HG03439 (cell line): ENCODE data around the gene NUDT16.
"Not testable (repeated sequence)": the region's sequence is repeated elsewhere in the genome, so short reads cannot be mapped to it uniquely, and the experiment has no call there.

Experiments
- ATAC-seq: cut with Tn5 transposase; IDR thresholded peaks from one replicate; pipeline ENCODE4 v1.9.1; 2021; ENCODE audit warnings: mild to moderate bottlenecking, moderate library complexity; ENCODE audit not compliant: unreplicated experiment

The NUDT16 gene

DNA sequence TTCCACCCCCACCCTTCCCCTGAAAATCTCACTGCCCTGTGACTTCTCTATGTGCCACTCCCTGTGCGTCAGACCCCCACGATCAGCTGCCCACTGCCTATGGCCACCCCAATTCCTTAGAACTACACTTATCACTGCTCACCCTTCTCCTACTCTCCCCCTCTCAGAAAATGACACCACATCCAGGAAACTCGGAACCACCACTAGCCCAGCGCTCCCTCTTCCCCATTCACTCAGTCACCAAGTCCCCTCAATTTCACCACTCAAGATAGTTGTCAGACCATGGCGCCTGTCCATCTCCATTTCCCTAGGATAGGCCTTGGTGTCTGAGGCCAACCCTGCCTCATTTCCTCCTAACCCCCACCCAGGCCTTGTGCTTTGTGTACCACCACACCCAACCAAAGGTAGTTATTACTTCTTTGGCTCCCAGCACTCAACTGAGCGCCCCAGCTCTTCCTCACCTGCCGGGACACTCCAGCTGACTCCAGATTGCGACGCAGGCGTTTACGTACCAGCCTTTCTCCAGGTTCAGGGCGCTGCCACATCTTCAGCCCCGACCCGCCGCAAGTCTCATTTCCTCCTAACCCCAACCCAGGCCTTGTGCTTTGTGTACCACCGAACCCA, 641 bp upstream of the NUDT16 start:
- ATAC-seq, result not testable (repeated sequence)

DNA sequence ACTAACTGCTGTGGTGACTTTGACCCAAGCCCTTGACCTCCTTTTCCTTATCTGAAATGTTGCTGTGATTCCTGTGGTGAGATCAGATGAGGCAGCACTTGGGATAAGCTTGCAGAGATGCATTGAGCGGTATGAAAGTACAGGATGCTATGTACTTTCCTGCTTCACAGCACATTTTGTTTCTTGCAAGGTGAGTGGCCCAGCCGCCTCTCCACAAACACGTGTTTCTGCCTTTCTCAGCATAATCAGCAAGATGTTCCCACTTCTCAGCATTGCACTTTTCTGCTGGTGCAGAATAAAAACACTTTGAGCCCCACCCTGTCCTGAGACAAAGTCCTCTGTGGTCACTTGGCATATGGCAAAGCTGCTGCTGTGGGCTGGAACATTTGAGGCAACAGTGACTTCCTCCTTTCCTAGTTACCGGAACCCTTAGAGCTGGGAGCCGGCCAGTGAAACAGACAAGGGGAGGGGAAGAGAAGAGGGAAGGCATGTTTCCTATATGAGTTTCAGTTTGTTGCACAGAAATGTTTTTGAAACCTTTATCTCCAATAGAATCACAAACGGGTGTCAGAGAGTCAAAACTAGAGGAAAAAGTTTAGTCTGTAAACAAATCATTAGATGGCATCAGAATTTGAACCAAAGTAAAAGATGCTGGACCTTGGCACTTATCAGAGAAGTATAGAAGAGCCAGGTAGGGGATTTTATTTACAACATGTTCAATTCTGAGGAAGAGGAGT, 5.0 kb downstream of the NUDT16 start:
- ATAC-seq, result no peak

DNA sequence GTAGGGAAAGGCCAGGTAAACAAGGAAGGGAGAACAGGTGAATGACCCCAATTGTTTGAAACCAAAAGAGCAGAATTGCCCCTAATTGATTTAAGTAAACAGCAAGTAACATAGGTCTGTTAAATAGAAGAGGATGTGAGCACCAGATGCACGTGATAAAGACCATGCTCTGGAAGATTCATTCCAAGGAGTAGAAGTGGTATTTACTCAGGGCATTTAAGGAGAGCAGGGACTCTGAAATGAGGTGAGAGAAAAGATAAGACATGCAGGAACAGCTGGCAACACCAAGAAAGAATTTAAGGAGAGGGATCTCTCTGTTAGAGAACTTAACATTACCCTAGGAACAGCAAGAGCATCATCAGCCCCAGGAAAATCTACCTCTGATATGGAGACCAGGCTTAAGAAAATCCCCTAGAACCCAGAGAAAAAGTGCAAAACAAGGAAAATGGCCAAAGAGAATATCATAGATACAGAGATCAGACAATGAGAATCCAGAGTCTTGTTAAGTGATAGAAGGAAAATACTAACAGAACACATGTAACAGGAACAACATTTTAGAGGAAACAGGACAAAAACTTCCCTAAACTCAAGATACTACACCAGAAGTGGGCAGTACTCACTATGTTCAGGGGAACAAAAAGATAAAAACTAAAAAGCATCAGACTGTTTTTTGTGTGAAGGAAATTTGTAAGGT, 6.4 kb downstream of the NUDT16 start:
- ATAC-seq, result no peak

DNA sequence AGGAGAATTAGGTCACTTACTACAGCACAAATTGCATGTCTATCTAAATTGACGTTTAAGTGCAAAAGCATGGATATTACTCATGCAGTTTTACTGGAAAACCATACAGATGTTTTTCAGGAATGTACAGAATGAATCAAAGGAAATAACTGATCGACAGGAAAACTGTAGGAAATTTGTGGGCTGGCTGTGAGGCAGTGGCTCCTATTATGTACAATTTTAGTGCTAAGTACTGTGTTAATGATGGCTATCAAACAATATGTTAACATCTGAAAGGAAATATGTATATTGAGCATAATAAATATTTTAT, 6.9 kb downstream of the NUDT16 start:
- ATAC-seq, result no peak

DNA sequence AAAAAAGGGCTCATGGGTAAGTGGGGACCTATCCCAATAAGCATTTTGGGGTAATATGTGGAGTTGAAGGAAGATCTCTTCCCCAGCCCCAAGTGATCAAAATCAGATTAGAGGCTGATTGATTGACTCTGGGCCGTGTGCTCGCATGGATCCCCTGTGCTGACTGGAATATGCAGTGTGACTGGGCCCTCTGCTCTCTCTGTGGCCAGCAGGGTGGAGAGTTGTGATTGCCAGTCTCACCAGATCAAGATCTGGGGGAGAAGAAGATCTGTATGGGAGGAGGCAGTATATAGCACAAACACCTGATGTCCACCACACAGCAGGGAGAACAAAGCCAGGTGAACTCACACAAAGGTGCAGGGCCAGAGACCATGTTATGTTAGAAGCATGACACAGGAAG, 8.8 kb downstream of the NUDT16 start:
- no peak for ATAC-seq

DNA sequence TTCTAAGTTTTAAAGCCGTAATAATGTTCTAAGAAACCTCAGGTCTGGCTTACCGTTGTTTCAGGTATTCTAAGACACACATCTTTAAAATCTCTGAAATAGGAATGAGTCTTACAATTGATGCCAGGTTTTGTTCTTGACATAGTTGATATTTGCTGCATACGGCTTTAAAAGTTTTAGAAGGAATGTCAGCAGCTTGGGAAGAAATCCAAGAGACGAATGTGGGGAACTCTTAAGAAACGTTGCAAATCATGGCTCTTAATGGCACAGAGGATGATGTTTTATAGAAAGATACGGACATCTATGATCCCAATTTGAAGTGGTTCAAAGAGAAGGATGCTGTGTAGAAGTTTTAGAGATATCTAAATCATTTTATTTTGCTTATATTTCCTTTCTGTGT, 11.5 kb downstream of the NUDT16 start:
- ATAC-seq, result no peak

DNA sequence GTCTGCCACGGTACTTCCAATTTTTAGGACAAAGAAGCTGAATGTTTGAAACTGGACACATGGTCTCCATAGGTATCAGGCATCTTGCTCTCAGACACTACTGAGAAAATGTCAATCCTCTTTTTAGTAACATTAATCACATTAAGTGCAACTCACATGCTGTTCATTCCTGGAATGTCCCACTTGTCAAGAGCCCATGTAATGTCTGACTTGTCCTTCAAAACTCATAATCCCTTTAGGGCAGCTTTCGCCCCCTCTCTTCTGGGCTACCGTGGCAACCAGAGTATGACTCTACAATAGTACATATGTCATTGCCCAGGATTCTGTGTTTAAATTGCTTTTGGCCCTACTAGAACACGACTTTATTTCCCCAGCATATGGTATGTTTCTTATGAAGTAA, 12.3 kb downstream of the NUDT16 start:
- no peak for ATAC-seq

DNA sequence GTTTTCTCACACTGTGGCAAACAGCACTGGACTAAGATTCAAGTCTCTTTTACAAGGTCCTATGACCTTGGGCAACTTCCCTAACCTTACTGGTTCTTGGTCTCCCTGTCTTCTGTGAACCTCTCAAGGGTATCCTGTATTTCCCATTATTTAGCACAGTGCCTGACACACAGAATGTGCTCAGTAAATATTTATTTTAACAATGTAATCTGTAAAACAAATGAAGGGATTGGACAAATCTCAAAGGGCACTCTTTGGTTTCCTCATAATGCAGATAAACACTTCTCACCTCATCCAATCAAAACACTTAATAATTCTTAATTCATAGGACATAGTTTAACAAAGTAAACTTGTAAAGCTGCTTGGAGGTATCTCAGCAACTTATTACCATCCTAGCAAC, 12.8 kb downstream of the NUDT16 start:
- ATAC-seq, result no peak

DNA sequence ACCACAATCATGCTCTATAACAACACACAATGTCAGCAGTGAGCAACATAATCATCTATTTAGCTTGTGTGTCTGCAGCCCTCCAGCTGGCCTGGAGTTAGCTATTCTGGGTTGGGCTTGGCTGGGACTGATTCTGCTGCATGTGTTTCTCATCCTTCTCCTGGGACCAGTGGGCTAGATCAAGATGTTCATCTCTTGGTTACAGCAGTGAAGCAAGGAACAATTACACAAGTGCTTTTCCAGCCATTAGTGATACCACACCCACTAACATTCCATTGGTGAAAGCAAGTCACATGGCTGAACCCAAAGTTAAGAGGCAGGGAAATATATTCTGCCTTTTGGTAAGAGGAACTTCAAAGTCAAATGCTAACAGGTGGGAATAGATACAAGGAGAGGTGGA, 14.6 kb downstream of the NUDT16 start:
- no peak for ATAC-seq

DNA sequence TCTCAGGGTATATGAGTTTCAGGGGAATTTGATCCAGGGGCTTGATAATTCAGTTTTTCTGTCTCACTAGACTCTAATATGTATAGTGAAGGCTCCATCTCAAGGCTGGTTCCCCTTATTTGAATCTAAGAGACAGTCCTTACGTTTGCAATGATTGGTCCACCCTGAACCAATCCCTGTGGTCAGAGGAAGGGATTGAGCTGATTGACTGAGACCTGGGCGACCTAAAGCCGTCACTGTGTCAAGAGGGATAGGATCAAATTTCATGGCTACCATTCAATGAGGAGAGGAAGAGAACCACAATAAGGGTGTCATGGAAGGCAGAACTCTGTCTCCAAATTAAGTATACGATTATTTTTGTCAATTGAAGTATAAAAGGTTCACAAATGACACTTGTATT, 16.3 kb downstream of the NUDT16 start:
- no peak for ATAC-seq

DNA sequence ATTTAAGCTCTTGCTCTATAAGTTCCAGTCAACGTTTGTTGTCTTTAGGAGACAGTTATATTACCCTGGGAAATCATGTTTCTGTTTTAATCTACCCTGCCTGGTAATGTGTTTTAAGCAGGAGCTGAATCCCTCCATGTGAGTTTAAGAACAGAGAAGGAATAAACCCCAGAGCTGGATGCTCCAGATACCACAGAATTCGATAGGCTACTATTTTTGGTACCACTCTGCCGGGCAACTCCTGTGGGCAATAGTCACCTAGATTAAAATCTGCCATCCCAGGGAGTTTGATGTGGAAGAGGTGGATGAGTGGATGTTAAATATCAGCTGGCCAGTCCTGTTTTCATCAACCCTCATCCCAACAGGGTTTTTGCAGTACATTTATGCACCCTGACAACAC, 20.4 kb downstream of the NUDT16 start:
- ATAC-seq, result no peak

DNA sequence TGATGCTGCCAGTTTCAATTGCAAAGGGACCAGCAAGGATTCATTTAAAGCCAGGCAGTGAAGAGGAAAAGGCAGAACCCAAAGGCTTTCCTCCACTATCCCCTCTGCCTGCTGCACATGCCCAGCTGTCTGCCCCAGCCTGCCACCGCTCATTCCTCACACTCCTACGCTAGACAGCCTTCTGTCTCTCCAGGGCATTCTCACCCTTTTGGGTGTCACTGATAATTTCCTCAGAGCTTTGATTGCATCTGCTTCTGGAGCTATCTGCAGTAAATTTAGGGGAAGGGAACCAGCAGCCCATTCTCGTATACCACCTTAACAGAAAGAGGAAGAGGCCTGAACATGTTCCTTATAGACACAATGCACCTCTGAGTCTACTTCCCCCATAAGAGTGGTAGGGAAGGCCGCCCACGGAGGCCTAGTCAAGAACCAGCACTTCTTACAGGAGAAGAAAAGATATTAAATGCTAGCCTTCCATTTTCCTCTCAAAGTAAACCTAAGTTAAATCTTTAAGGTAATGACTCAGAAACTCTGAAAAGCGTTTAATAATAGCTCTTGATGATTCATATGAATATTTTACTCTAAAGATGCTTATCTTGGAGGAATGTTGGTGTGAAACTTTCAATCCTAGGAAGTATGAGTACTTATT, 20.9 kb downstream of the NUDT16 start:
- ATAC-seq, result no peak

DNA sequence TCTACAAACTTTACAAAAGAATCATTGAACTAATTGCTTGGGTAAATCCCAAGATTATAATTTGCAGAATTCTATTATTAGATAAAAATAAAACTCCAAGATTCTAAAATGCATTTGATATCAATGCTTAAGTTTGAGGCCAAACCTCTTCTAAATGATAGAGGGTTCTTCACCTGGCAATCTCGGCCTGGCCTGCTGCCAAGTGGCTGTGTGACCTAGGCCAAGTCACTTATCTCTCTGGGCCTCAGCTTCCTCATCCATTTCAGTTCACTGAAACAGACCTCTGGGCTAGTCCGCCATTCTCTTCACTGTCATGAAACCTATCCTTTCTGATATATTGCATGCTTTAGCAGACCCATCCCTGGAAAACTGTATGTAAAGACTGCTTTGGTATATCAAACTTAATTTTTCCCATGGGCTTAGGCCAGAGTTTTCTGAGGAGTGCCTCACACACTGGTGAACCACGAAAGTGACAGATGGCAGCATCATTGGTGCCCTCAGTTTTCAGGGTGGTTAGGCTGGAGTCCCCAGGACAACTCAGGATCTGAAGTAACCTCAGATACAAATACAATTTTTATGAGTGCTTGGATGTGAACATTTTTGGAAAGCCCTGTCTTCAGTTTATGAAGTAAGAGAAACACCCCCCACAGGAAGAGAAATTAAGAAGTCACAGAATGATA, 21.8 kb downstream of the NUDT16 start:
- ATAC-seq, result no peak

DNA sequence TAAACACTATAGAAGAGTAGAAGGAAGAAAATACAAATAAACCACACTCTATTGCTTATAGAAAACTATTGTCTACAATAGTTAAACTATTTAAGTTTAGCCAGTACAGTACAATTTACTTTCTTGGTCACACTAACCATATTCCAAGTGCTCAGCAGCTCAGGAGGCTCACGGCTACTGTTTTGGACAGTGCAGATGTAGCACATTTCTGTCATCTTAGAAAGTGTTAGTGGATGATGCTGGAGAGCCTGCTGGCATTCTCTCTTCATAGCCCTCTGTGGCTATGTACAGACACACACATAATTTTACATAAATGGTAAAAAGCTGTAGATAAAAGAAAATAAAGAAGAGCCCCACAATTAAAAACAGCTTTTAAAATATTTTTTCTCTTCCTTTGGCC, 23.8 kb downstream of the NUDT16 start:
- no peak for ATAC-seq

DNA sequence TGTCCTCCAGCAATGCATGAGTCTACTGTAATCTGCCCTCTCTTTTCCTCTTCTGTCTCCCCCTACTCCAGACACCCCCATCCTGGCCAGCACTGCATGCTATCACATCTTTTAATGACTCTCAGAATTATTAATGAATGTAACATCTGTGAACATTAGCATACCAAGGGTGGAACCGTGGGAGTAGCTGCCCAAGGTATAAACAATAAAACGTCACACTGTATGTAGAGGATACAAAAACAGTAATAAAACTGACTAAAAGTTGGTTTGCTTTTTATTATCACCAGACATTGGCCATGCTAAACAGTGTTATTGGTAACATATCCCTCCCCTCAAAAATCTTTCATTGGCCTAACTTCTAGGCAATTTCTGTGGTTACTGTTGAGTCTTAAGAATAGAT, 24.7 kb downstream of the NUDT16 start:
- ATAC-seq, result no peak

DNA sequence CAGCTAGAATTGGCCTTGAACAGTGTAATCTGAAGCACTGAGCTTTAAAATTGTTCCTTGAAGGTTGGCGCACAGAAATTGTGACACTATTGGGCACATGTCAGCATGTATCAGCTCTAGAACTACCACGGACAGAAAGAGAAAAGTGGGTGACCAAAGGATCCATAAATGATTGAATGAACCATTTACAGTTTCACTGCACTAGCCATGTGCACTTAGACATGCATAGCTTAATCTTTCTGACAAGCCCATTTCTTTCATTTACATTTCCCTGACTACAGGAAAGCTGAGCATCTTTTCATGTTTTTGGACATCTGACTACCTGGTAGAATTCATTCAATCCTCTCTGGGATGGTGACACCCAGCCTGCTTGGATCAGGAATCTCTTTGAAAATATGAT, 36.2 kb downstream of the NUDT16 start:
- ATAC-seq, result no peak

DNA sequence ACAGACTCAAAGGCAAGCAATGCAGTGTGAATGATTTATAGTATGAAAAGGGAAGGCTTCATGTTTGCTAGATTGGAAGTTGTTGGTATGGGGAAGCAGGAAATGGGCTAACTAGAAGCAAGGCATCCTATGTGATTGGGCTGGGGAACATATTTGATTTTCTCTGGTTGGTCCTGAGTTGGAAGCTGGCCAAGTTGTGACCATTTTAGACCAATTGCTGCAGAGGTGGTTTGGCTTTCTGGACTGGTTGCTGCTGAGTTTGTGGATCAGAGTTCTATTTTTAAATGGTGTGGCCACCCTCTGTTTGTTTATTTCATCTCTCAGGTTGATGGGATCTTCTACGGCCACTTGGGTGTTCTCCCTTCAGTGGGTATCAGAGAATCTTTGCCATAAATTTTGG, 39.7 kb downstream of the NUDT16 start:
- no peak for ATAC-seq

DNA sequence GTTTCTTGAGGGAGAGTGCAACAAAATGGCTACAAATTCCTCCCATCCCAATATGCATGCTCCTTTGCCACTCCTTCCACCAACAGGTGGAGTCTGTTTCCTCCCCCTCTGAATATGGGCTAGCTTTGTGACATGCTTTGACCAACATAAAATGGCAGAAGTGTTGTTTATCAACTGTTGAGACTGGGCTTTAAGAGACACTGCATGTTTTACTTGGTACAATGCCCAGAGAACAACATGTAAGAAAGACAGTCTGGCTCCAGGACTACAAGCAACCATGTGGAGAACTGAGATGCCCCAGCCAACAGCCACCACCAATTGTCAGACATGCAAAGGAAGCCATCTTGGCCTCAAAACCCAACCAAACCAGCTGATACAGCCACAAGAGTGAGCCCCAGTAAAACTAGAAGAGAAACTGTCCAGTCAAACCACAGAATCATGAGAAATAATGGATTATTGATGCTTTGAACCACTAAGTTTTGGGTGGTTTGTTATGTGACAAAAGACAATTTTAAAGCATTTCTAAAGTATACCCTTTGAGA, 40.5 kb downstream of the NUDT16 start:
- ATAC-seq, result no peak

DNA sequence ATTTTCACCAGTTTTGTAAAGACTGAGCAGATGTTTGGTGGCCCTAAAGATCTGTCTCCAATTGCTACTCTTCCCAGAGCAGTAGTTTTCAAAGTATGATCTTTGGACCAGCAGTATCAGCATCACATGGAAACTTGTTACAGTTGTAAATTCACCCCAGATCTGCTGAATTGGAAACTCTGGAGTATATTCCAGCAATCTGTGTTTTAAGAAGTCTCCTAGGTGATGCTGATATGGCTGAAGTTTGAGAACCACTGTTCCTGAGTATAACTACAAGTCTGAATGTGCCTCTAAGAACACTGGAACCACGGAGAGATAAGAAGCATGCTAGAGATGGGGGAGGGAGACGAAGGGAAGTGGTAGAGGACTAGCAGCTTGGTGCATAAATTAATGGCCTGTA, 45.7 kb downstream of the NUDT16 start:
- no peak for ATAC-seq

DNA sequence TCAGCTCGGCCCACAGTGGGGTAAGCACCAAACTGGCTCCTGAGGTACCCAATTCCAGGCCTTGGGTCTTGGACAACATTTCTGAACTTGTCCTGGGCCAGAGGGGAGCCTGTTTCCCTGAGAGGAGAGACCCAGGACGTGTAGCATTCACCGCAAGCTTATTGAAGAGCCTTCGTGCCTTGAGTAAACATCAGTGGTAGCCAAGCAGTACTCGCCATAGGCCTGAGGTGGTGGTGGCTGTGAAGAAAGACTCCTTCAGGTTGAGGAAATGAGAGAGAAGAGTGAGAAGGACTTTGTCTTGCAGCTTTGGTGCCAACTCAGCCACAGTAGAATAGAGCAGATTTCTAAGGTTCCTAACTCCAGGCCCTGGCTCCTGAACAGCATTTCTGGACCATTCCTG, 50.2 kb downstream of the NUDT16 start:
- no peak for ATAC-seq

DNA sequence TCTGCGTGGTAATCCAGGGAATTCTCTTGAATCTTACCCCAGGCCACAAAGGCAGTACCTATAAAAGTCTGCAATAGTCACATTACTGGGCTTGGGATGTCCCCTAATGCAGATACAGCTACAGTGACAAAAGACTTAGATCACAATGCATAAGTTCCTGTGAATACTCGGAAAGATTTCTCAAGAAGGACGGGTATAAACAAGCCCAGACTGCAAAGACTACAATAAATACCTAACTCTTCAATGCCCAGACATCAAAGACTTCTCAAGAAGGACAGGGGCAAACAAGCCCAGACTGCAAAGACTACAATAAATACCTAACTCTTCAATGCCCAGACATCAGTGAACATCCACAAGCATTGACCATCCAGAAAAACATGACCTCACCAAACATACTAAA, 50.9 kb downstream of the NUDT16 start:
- ATAC-seq, result no peak
